WTC11 (cell line): ENCODE measurements around the gene CDKL5. TPM values are rescaled to one million over a fixed set of nuclear protein-coding genes. Genes with fewer than 3 reads are reported as not detected.

Source experiments
- ATAC-seq: fragments of 200-7000 bp; cut with Tn5 transposase; 2 replicates; pipeline ENCODE4 v1.10.0; 2021; ENCODE audit warnings: mild to moderate bottlenecking, moderate library complexity
- CTCF ChIA-PET: fragments of 300-600 bp; sonication (Branson Sonifier 250); formaldehyde crosslinking; loops from one replicate; lab custom pipeline; 2021; ENCODE audit warnings: antibody characterized with exemption; lab: Charles Lee
- POLR2A ChIA-PET: fragments of 350-600 bp; sonication (Branson Sonifier 250); formaldehyde crosslinking; loops from one replicate; lab custom pipeline; 2021; ENCODE audit warnings: antibody characterized with exemption; lab: Charles Lee
- DNase-seq: peaks from one replicate; pipeline ENCODE4 v3.0.0; 2021; ENCODE audit warnings: low spot score
- H3K27ac Mint-ChIP-seq: 2 replicates; pipeline ENCODE4 v1.8.0; 2021; ENCODE audit warnings: mixed read lengths
- H3K27me3 Mint-ChIP-seq: 2 replicates; pipeline ENCODE4 v1.8.0; 2021; ENCODE audit warnings: low read depth, mild to moderate bottlenecking, moderate library complexity, mixed read lengths
- H3K36me3 Mint-ChIP-seq: 2 replicates; pipeline ENCODE4 v1.8.0; 2021; ENCODE audit warnings: mixed read lengths
- H3K4me1 Mint-ChIP-seq: 2 replicates; pipeline ENCODE4 v1.8.0; 2022; ENCODE audit warnings: mixed read lengths
- H3K4me3 Mint-ChIP-seq: 2 replicates; pipeline ENCODE4 v1.8.0; 2021; ENCODE audit warnings: mild to moderate bottlenecking, moderate library complexity, mixed read lengths
- H3K9me3 Mint-ChIP-seq: 2 replicates; pipeline ENCODE4 v1.8.0; 2021; ENCODE audit warnings: mixed read lengths
- ATF2 ChIP-seq: sonication (generic); formaldehyde crosslinking; IDR thresholded peaks from 2 replicates; pipeline ENCODE4 v1.8.1; 2022; ENCODE audit warnings: low read depth, missing genetic modification reagents, borderline replicate concordance
- E2F1 ChIP-seq: sonication (generic); formaldehyde crosslinking; IDR thresholded peaks from 2 replicates; pipeline ENCODE4 v1.8.0; 2022; ENCODE audit warnings: mild to moderate bottlenecking, missing genetic modification reagents
- FOXP4 ChIP-seq: sonication (generic); formaldehyde crosslinking; IDR thresholded peaks from 2 replicates; pipeline ENCODE4 v1.8.0; 2022; ENCODE audit warnings: mild to moderate bottlenecking, missing genetic modification reagents
- GABPB1 ChIP-seq: sonication (generic); formaldehyde crosslinking; IDR thresholded peaks from 2 replicates; pipeline ENCODE4 v1.8.1; 2023; ENCODE audit warnings: mild to moderate bottlenecking, missing genetic modification reagents
- HMGA2 ChIP-seq: fragments of 250-450 bp; sonication (Bioruptor Pico); IDR thresholded peaks from 2 replicates; pipeline ENCODE4 v1.4.0; 2021; ENCODE audit warnings: mild to moderate bottlenecking, moderate library complexity
- NFATC4 ChIP-seq: fragments of 250-450 bp; sonication (Bioruptor Pico); IDR thresholded peaks from 2 replicates; pipeline ENCODE4 v1.9.0; 2021; ENCODE audit warnings: mild to moderate bottlenecking
- NFE2L1 ChIP-seq: sonication (generic); formaldehyde crosslinking; IDR thresholded peaks from 2 replicates; pipeline ENCODE4 v1.8.1; 2023; ENCODE audit warnings: missing genetic modification reagents
- NR3C1 ChIP-seq: sonication (generic); formaldehyde crosslinking; conservative IDR thresholded peaks from 2 replicates; pipeline ENCODE4 v1.8.1; 2023; ENCODE audit warnings: low read depth, mild to moderate bottlenecking, missing genetic modification reagents
- OVOL2 ChIP-seq: fragments of 250-450 bp; sonication (Bioruptor Pico); IDR thresholded peaks from 2 replicates; pipeline ENCODE4 v1.9.0; 2021; ENCODE audit warnings: mild to moderate bottlenecking, borderline replicate concordance
- SMAD3 ChIP-seq: sonication (generic); formaldehyde crosslinking; IDR thresholded peaks from 2 replicates; pipeline ENCODE4 v1.8.0; 2022; ENCODE audit warnings: missing genetic modification reagents, mild to moderate bottlenecking, borderline replicate concordance
- STAT6 ChIP-seq: sonication (generic); formaldehyde crosslinking; conservative IDR thresholded peaks from 2 replicates; pipeline ENCODE4 v1.8.1; 2023; ENCODE audit warnings: mild to moderate bottlenecking, low read depth, missing genetic modification reagents, moderate library complexity
- ZBTB43 ChIP-seq: sonication (generic); formaldehyde crosslinking; IDR thresholded peaks from 2 replicates; pipeline ENCODE4 v1.8.1; 2023; ENCODE audit warnings: mild to moderate bottlenecking, missing genetic modification reagents
- ZNF219 ChIP-seq: sonication (generic); formaldehyde crosslinking; IDR thresholded peaks from 2 replicates; pipeline ENCODE4 v1.8.0; 2023; ENCODE audit warnings: missing genetic modification reagents, mild to moderate bottlenecking, borderline replicate concordance
- total RNA-seq: library from RNA; stranded (reverse); gene quantifications from 3 replicates; pipeline ENCODE4 v1.2.3, GENCODE V29; 2021

Gene CDKL5
- total RNA-seq, 1 experiment from 2014 or later, result 13.6 TPM

- no peak for TF ChIP-seq STAT6
- no peak for TF ChIP-seq GABPB1
- TF ChIP-seq NFE2L1 (CRISPR knock-in tag), result no peak
- TF ChIP-seq ZBTB43 (CRISPR knock-in tag), result no peak
Observed at GRCh38 chrX:18649498-18649951, 224.1 kb downstream of the CDKL5 start (continued).

GRCh38 chrX:18650662-18651061 is 225.3 kb downstream of the CDKL5 start:
- no peak for DNase-seq
- no peak for ATAC-seq
- Mint-ChIP-seq H3K9me3 (no peaks in the 10 kb centered on the region), H3K4me1 (peaks cover 29% of the 10 kb centered on the region), H3K27ac (no peak overlapping the region), H3K27me3 (no peaks in the 10 kb centered on the region), H3K36me3 (no peaks in the 10 kb centered on the region), H3K4me3 (no peak overlapping the region)
- TF ChIP-seq NFATC4 (no peak), ZNF219 (CRISPR knock-in tag) (no peak)
- ChIA-PET POLR2A (no interaction called here), CTCF (interaction anchor here (1.1 to 1.2 kb wide), 2 partner anchors 25 to 37 kb away, joined by 3 read pairs; no protein-coding TSS in a partner anchor)

- DNase-seq (no peak), ATAC-seq (no peak)
- Mint-ChIP-seq H3K4me3 (no peak overlapping the region), H3K36me3 (no peaks in the 10 kb centered on the region), H3K9me3 (no peaks in the 10 kb centered on the region), H3K4me1 (peaks cover 29% of the 10 kb centered on the region), H3K27ac (no peak overlapping the region), H3K27me3 (no peaks in the 10 kb centered on the region)
- ChIA-PET CTCF (no interaction called here), POLR2A (interaction anchor here (1.2 kb wide), 1 partner anchor 12 kb away, joined by 3 read pairs; no protein-coding TSS in a partner anchor)
- no peak for TF ChIP-seq NR3C1 (CRISPR knock-in tag)
- TF ChIP-seq HMGA2 (CRISPR knock-in tag), result no peak
- no peak for TF ChIP-seq SMAD3
- no peak for TF ChIP-seq FOXP4 (CRISPR knock-in tag)
- no peak for TF ChIP-seq OVOL2 (CRISPR knock-in tag)
- no peak for TF ChIP-seq ATF2 (CRISPR knock-in tag)
- TF ChIP-seq E2F1 (CRISPR knock-in tag), result no peak
Observed at GRCh38 chrX:18652636-18653035, 227.2 kb downstream of the CDKL5 start.
